Gastroesophageal sphincter (tissue), 4 donors: Measurements from ENCODE around the gene SLC39A8. TPM values are rescaled to one million over a fixed set of nuclear protein-coding genes. Genes with fewer than 3 reads are reported as not detected.
A peak's percentile ranks its signal among the peaks of the same experiment; 100 is the strongest.

Source experiments
- ATAC-seq: fragments of 150-250 bp; one replicate; pipeline ENCODE4 v1.9.1; 2016; ENCODE audit warnings: mild to moderate bottlenecking, moderate library complexity
- H3K27ac ChIP-seq, 4 donors: fragments of 200-600 bp; sonication (generic) in 3 of 4; 1 replicate in 3 of 4; 2 replicates in 1 of 4; pipeline ENCODE4 v1.5.1; 2016 to 2019
- H3K27me3 ChIP-seq: fragments of 200-600 bp; sonication (generic); one replicate; pipeline ENCODE4 v1.5.1; 2019
- H3K36me3 ChIP-seq, 2 donors: fragments of 200-600 bp; sonication (generic); one replicate each; pipeline ENCODE4 v1.5.1; 2019; ENCODE audit warnings: control low read depth in 1 of 2
- H3K4me1 ChIP-seq, 3 donors: fragments of 200-600 bp; sonication (generic); 1 replicate in 2 of 3; 2 replicates in 1 of 3; pipeline ENCODE4 v1.5.1; 2016 to 2019; ENCODE audit warnings: control low read depth in 2 of 3
- H3K4me3 ChIP-seq, 2 donors: fragments of 200-600 bp; sonication (generic); one replicate each; pipeline ENCODE4 v1.5.1; 2019; ENCODE audit warnings: mild to moderate bottlenecking in 1 of 2, moderate library complexity in 1 of 2
- H3K9me3 ChIP-seq, 3 donors: fragments of 200-600 bp; sonication (generic); one replicate each; pipeline ENCODE4 v1.5.1; 2017 to 2019; ENCODE audit warnings: control low read depth in 2 of 3
- CTCF ChIP-seq, 4 experiments: fragments of 200-600 bp in 2 of 4; fragments of 450-650 bp in 2 of 4; sonication (generic) in 1 of 4; IDR thresholded peaks; one replicate each; pipeline ENCODE4 v1.5.1; 2017 to 2019; ENCODE audit warnings: antibody characterized with exemption in 4 of 4, mild to moderate bottlenecking in 2 of 4, moderate library complexity in 2 of 4
- EP300 ChIP-seq: sonication (generic); formaldehyde crosslinking; IDR thresholded peaks from one replicate; pipeline ENCODE4 v1.6.1; 2017; ENCODE audit warnings: antibody characterized with exemption, mild to moderate bottlenecking
- POLR2A ChIP-seq, 2 donors: fragments of 450-650 bp; IDR thresholded peaks; one replicate each; pipeline ENCODE4 v1.6.1; 2017; ENCODE audit warnings: antibody characterized with exemption in 2 of 2, mild to moderate bottlenecking in 2 of 2, moderate library complexity in 1 of 2
- POLR2AphosphoS5 ChIP-seq: sonication (generic); formaldehyde crosslinking; IDR thresholded peaks from one replicate; pipeline ENCODE4 v1.6.1; 2017; ENCODE audit warnings: antibody characterized with exemption
- WGBS, 2 donors: methylation state at CpG; one replicate each; pipeline ENCODE4 v1.1.5; 2018; ENCODE audit warnings: low coverage in 1 of 2; 5-methylcytosine and 5-hydroxymethylcytosine counted together
- total RNA-seq, 4 donors: library from RNA; depleted of rRNA; stranded (reverse); fragments of >200 nt; gene quantifications; one replicate each; pipeline ENCODE4 v1.1.0, GENCODE V29; 2016

Gene SLC39A8
- total RNA-seq, 4 donors from 2014 or later = 1.7 to 13.8 (median 4.8) TPM

GRCh38 chr4:102355748-102356147 lies 10.5 kb upstream of the SLC39A8 start:
- TF ChIP-seq POLR2AphosphoS5 (no peak), EP300 (no peak), CTCF (IDR thresholded peaks at IDR 0.05) (no peak), POLR2A (IDR thresholded peaks at IDR 0.05) (no peak)
- no peak for ATAC-seq
- no peak overlapping the region for H3K4me3 ChIP-seq
- no peaks in the 10 kb centered on the region for H3K27me3 ChIP-seq
- H3K9me3 ChIP-seq = no peaks in the 10 kb centered on the region
- H3K27ac ChIP-seq = no peak overlapping the region
- 88 to 92% methylated on average over 2 of the region's 2 CpGs for WGBS, 2 donors
- H3K4me1 ChIP-seq = no peaks in the 10 kb centered on the region
- H3K36me3 ChIP-seq = no peaks in the 10 kb centered on the region

GRCh38 chr4:102354671-102355454 lies 9.6 kb upstream of the SLC39A8 start:
- Histone ChIP-seq H3K27ac (no peak overlapping the region), H3K4me1 (no peaks in the 10 kb centered on the region), H3K4me3 (no peak overlapping the region), H3K9me3 (no peaks in the 10 kb centered on the region), H3K36me3 (no peaks in the 10 kb centered on the region), H3K27me3 (no peaks in the 10 kb centered on the region)
- TF ChIP-seq POLR2AphosphoS5 (no peak), POLR2A (IDR thresholded peaks at IDR 0.05) (no peak), EP300 (no peak), CTCF (IDR thresholded peaks at IDR 0.05) (no peak)
- WGBS, 2 donors = 54 to 58% methylated on average over 2 of the region's 2 CpGs
- no peak for ATAC-seq

- no peak overlapping the region for H3K27ac ChIP-seq
- 76 to 80% methylated on average over 2 to 6 of the region's 6 CpGs for WGBS, 2 donors
- no peaks in the 10 kb centered on the region for H3K27me3 ChIP-seq
- no peak for TF ChIP-seq POLR2AphosphoS5
- no peak for ATAC-seq
- no peaks in the 10 kb centered on the region for H3K9me3 ChIP-seq
- H3K4me1 ChIP-seq = no peaks in the 10 kb centered on the region
- no peak overlapping the region for H3K4me3 ChIP-seq
- no peaks in the 10 kb centered on the region for H3K36me3 ChIP-seq
These were observed 7.5 kb upstream of the SLC39A8 start for GRCh38 chr4:102352781-102353180.

GRCh38 chr4:102350634-102351033 lies 5.4 kb upstream of the SLC39A8 start:
- Histone ChIP-seq H3K27ac (no peak overlapping the region), H3K27me3 (no peaks in the 10 kb centered on the region), H3K4me1 (peaks cover 0 to 5% (median 0%) of the 10 kb centered on the region in 3 donors), H3K9me3 (no peaks in the 10 kb centered on the region), H3K4me3 (no peak overlapping the region), H3K36me3 (no peaks in the 10 kb centered on the region)
- WGBS, 2 donors = 70 to 96% methylated on average over 2 of the region's 2 CpGs
- no peak for TF ChIP-seq POLR2AphosphoS5
- no peak for ATAC-seq

GRCh38 chr4:102348701-102349100 lies 3.4 kb upstream of the SLC39A8 start:
- 63 to 70% methylated on average over 2 of the region's 2 CpGs for WGBS, 2 donors
- H3K4me1 ChIP-seq = peaks cover 0 to 19% (median 0%) of the 10 kb centered on the region in 3 donors
- H3K4me3 ChIP-seq = no peak overlapping the region
- H3K27ac ChIP-seq = no peak overlapping the region
- no peaks in the 10 kb centered on the region for H3K9me3 ChIP-seq
- TF ChIP-seq POLR2AphosphoS5 = no peak
- TF ChIP-seq EP300 = no peak
- TF ChIP-seq CTCF (IDR thresholded peaks at IDR 0.05) = no peak
- TF ChIP-seq POLR2A (IDR thresholded peaks at IDR 0.05) = no peak
- no peaks in the 10 kb centered on the region for H3K27me3 ChIP-seq
- no peak for ATAC-seq
- H3K36me3 ChIP-seq = no peaks in the 10 kb centered on the region

- no peak for TF ChIP-seq EP300
- TF ChIP-seq CTCF (IDR thresholded peaks at IDR 0.05) = no peak
- no peak for TF ChIP-seq POLR2AphosphoS5
- TF ChIP-seq POLR2A (IDR thresholded peaks at IDR 0.05) = no peak
- no peaks in the 10 kb centered on the region for H3K27me3 ChIP-seq
- H3K4me3 ChIP-seq = peak overlapping the region; percentile 63 to 66
- peak overlapping the region in 3 of 4 donors; percentile 31 to 76 (median 73) for H3K27ac ChIP-seq
- 21 to 26% methylated on average over 4 to 5 of the region's 5 CpGs for WGBS, 2 donors
- H3K9me3 ChIP-seq = no peaks in the 10 kb centered on the region
- H3K4me1 ChIP-seq = peaks cover 0 to 25% (median 0%) of the 10 kb centered on the region in 3 donors
- H3K36me3 ChIP-seq = no peaks in the 10 kb centered on the region
- ATAC-seq = peak; percentile 9
These were observed 466 bp upstream of the SLC39A8 start for GRCh38 chr4:102345795-102346100.
